GM12878 (cell line): ENCODE measurements around the gene ROBO1. TPM values are rescaled to one million over a fixed set of nuclear protein-coding genes. Genes with fewer than 3 reads are reported as not detected.

Source experiments
- ATAC-seq: fragments of 200-7000 bp; cut with Tn5 transposase; 3 replicates; pipeline ENCODE4 v1.9.1; 2020; ENCODE audit warnings: mild to moderate bottlenecking, moderate library complexity
- BruUV-seq: library from RNA; stranded (reverse); fragments of 400-500 nt; replicated peaks from 2 replicates; lab custom pipeline; 2021; lab: Mats Ljungman, UMichigan
- CTCF ChIA-PET: fragments of 300-600 bp; sonication (Branson Sonifier 250); formaldehyde crosslinking; extraction: SDS; loops from one replicate; lab custom pipeline; 2021; ENCODE audit warnings: inconsistent platforms; lab: Yijun Ruan, JAX
- POLR2A ChIA-PET: fragments of 350-600 bp; formaldehyde crosslinking; extraction: SDS; loops from one replicate; lab custom pipeline; 2021; ENCODE audit warnings: inconsistent platforms; lab: Charles Lee
- RAD21 ChIA-PET: fragments of 300-600 bp; sonication (Branson Sonifier 250); formaldehyde crosslinking; loops from one replicate; lab custom pipeline; 2023; ENCODE audit warnings: antibody characterized with exemption; ENCODE audit not compliant: unreplicated experiment; lab: Charles Lee
- SMC1A ChIA-PET: fragments of 300-600 bp; sonication (Branson Sonifier 250); formaldehyde crosslinking; loops from one replicate; lab custom pipeline; 2023; ENCODE audit not compliant: unreplicated experiment, uncharacterized antibody; lab: Charles Lee
- DNase-seq: peaks from one replicate; pipeline ENCODE4 v3.0.0-alpha.2; 2011; ENCODE audit warnings: low read depth, low spot score
- FAIRE-seq: peaks from 3 replicates; lab custom pipeline; 2011; peaks lifted over from hg19 to GRCh38; lab: Jason Lieb, UNC
- H2AFZ ChIP-seq: 2 replicates; pipeline ENCODE4 v1.6.0; 2011; ENCODE audit warnings: low read depth, low read length, control low read depth; ENCODE audit not compliant: control insufficient read depth
- H3K27ac ChIP-seq: 2 replicates; pipeline ENCODE4 v1.5.1; 2011; ENCODE audit warnings: control low read depth; ENCODE audit not compliant: control insufficient read depth, insufficient read depth
- H3K27me3 ChIP-seq, 2 experiments: replicated peaks in 1 of 2; 2 replicates each; pipeline versions ENCODE4 v1.6.0 to v1.6.1; 2011; ENCODE audit warnings: low read length in 1 of 2; ENCODE audit not compliant: control insufficient read depth in 2 of 2, insufficient read depth in 2 of 2
- H3K36me3 ChIP-seq, 2 experiments: 2 replicates each; pipeline ENCODE4 v1.5.1; 2011; ENCODE audit warnings: low read length in 1 of 2; ENCODE audit not compliant: control insufficient read depth in 2 of 2, insufficient read depth in 2 of 2
- H3K4me1 ChIP-seq: 2 replicates; pipeline ENCODE4 v1.6.1; 2011; ENCODE audit warnings: mild to moderate bottlenecking, low read length, moderate library complexity, mixed read lengths; ENCODE audit not compliant: control insufficient read depth, insufficient read depth
- H3K4me2 ChIP-seq: 2 replicates; pipeline ENCODE4 v1.6.0; 2011; ENCODE audit warnings: control low read depth; ENCODE audit not compliant: control insufficient read depth, insufficient read depth
- H3K4me3 ChIP-seq: fragments of 200-600 bp; sonication (generic); 2 replicates; pipeline ENCODE4 v1.5.1; 2016
- H3K79me2 ChIP-seq: 2 replicates; pipeline ENCODE4 v1.6.0; 2011; ENCODE audit warnings: low read length; ENCODE audit not compliant: control insufficient read depth, insufficient read depth
- H3K9ac ChIP-seq: 2 replicates; pipeline ENCODE4 v1.8.0; 2011; ENCODE audit warnings: low read length, control low read depth, mixed read lengths; ENCODE audit not compliant: control insufficient read depth, insufficient read depth
- H3K9me3 ChIP-seq: replicated peaks from 3 replicates; pipeline ENCODE4 v1.5.1; 2011; ENCODE audit warnings: mild to moderate bottlenecking, low read length; ENCODE audit not compliant: control insufficient read depth, insufficient read depth
- H4K20me1 ChIP-seq: 2 replicates; pipeline ENCODE4 v1.6.0; 2011; ENCODE audit not compliant: control insufficient read depth, insufficient read depth
- CUX1 ChIP-seq: IDR thresholded peaks from 2 replicates; pipeline ENCODE4 v1.6.1; 2012; ENCODE audit warnings: improper control_type of control experiment, low read depth, low read length; ENCODE audit not compliant: insufficient replicate concordance
- IKZF2 ChIP-seq, 2 experiments: fragments of 450-650 bp; IDR thresholded peaks; 2 replicates each; pipeline ENCODE4 v1.6.1; 2017; ENCODE audit warnings: mild to moderate bottlenecking in 2 of 2, moderate library complexity in 2 of 2
- NFYB ChIP-seq: IDR thresholded peaks from 2 replicates; pipeline ENCODE4 v1.6.1; 2011; ENCODE audit warnings: low read depth, mild to moderate bottlenecking, low read length, improper control_type of control experiment, moderate library complexity; ENCODE audit not compliant: insufficient read depth
- NRF1 ChIP-seq: conservative IDR thresholded peaks from 2 replicates; pipeline ENCODE4 v1.6.1; 2011; ENCODE audit warnings: mild to moderate bottlenecking, low read depth, low read length, improper control_type of control experiment
- PRDM15 ChIP-seq: fragments of 450-650 bp; formaldehyde crosslinking; IDR thresholded peaks from 2 replicates; pipeline ENCODE4 v1.4.0; 2020; ENCODE audit warnings: mild to moderate bottlenecking, moderate library complexity
- SMAD5 ChIP-seq: IDR thresholded peaks from 2 replicates; pipeline ENCODE4 v1.6.1; 2016; ENCODE audit warnings: antibody characterized with exemption, low read depth
- SREBF1 ChIP-seq: IDR thresholded peaks from 2 replicates; pipeline ENCODE4 v1.6.1; 2012; ENCODE audit warnings: mild to moderate bottlenecking, low read length
- SUPT20H ChIP-seq: IDR thresholded peaks from 2 replicates; pipeline ENCODE4 v1.6.1; 2011; ENCODE audit warnings: low read depth, mild to moderate bottlenecking, low read length, moderate library complexity, borderline replicate concordance; ENCODE audit not compliant: control insufficient read depth
- USF1 ChIP-seq: IDR thresholded peaks from 2 replicates; pipeline ENCODE4 v1.6.1; 2011; ENCODE audit warnings: borderline replicate concordance, low read depth, mild to moderate bottlenecking, moderate library complexity, mixed read lengths, low read length; ENCODE audit not compliant: insufficient read depth; ENCODE audit errors: extremely low read length
- ZNF622 ChIP-seq: fragments of 450-650 bp; IDR thresholded peaks from 2 replicates; pipeline ENCODE4 v1.6.1; 2017; ENCODE audit warnings: mild to moderate bottlenecking, inconsistent platforms
- WGBS: methylation state at CpG from one replicate; pipeline ENCODE4 v1.1.6; 2016; ENCODE audit warnings: low lambda C conversion rate; ENCODE audit not compliant: insufficient replicate concordance, insufficient coverage; ENCODE audit errors: missing lambda C conversion rate; 5-methylcytosine and 5-hydroxymethylcytosine counted together
- in situ Hi-C: fragments of 300-500 bp; cut with MboI; formaldehyde crosslinking; loops from 9 replicates; pipeline ENCODE4 v1.14.3; 2018; ENCODE audit warnings: mixed read lengths
- intact Hi-C: fragments of 100-400 bp; cut with micrococcal nuclease; formaldehyde crosslinking; loops from one replicate; pipeline ENCODE4 v1.14.2; 2022; ENCODE audit not compliant: unreplicated experiment
- polyA plus RNA-seq, 11 experiments: library from polyadenylated mRNA; depleted of rRNA in 4 of 11; unstranded in 6 of 11; stranded (reverse) in 5 of 11; fragments of >200 nt; fragmentation: Nextera tagmentation in 4 of 11; fragmentation: Illumina TruSeq in 1 of 11; extraction: Ambion mirVana in 4 of 11; extraction: Trizol in 1 of 11; gene quantifications; 1 replicate in 1 of 11; 2 replicates in 10 of 11; pipeline versions ENCODE4 v1.2.1 to v1.2.3, GENCODE V29; 2011 to 2016; ENCODE audit warnings: inconsistent platforms in 2 of 11, missing spikeins in 2 of 11, low read depth in 1 of 11
- total RNA-seq, 4 experiments: library from RNA; depleted of rRNA in 3 of 4; stranded (reverse); fragments of >200 nt in 3 of 4; fragmentation: Illumina TruSeq in 1 of 4; extraction: Trizol in 1 of 4; gene quantifications; 2 replicates each; pipeline versions ENCODE4 v1.2.1 to v1.2.3, GENCODE V29; 2013 to 2021

ROBO1 gene
- total and polyA plus RNA-seq, 10 of the 15 experiments (the other 5 are each of a cell fraction or from before 2014, with no cell fraction given): 0.29 to 46.5 (median 1.2) TPM

- TF ChIP-seq USF1 (no peak), SMAD5 (no peak), NRF1 (no peak), NFYB (no peak), CUX1 (no peak), ZNF622 (no peak), PRDM15 (CRISPR knock-in tag) (no peak), IKZF2 (IDR thresholded peaks at IDR 0.05) (no peak), SREBF1 (no peak), SUPT20H (no peak)
- TF ChIP-seq, all 136 proteins: peak for 0
- Histone ChIP-seq H3K4me1 (no peaks in the 10 kb centered on the region), H3K4me3 (no peak overlapping the region), H3K79me2 (no peaks in the 10 kb centered on the region), H3K27ac (no peak overlapping the region), H2AFZ (no peak overlapping the region), H3K9me3 (no peaks in the 10 kb centered on the region), H4K20me1 (no peaks in the 10 kb centered on the region), H3K9ac (no peak overlapping the region), H3K4me2 (no peak overlapping the region), H3K36me3 (no peaks in the 10 kb centered on the region), H3K27me3 (no peaks in the 10 kb centered on the region)
- DNase-seq (no peak), FAIRE-seq (no peak), ATAC-seq (no peak)
- SMC1A ChIA-PET: interaction anchor here (0.7 to 1.3 kb wide), 2 partner anchors 9 to 24 kb away, joined by 3 read pairs; no protein-coding TSS in a partner anchor
- POLR2A ChIA-PET: no interaction called here
- in situ Hi-C loops: no loop called here
- WGBS: 0% methylated on average over 1 of the region's 1 CpG
- no TSS peak for BruUV-seq
- intact Hi-C loops: no loop called here
- CTCF ChIA-PET: interaction anchor here (1.2 kb wide), 1 partner anchor 52 kb away, joined by 3 read pairs; no protein-coding TSS in a partner anchor
- RAD21 ChIA-PET: no interaction called here
Measured at GRCh38 chr3:79310016-79310415, 457.8 kb downstream of the ROBO1 start.
